HCT116 (cell line): Measurements from ENCODE around the gene PPIC. TPM values are rescaled to one million over a fixed set of nuclear protein-coding genes. Genes with fewer than 3 reads are reported as not detected.

Source experiments
- ATAC-seq: fragments of 200-7000 bp; cut with Tn5 transposase; 2 replicates; pipeline ENCODE4 v1.9.1; 2020; ENCODE audit warnings: mild to moderate bottlenecking, moderate library complexity
- BruUV-seq: library from RNA; stranded (reverse); fragments of 400-500 nt; replicated peaks from 2 replicates; lab custom pipeline; 2021; lab: Mats Ljungman, UMichigan
- CTCF ChIA-PET: fragments of 300-600 bp; sonication (Branson Sonifier 250); formaldehyde crosslinking; loops from one replicate; lab custom pipeline; 2021; ENCODE audit warnings: antibody characterized with exemption; lab: Charles Lee
- POLR2A ChIA-PET: fragments of 300-600, 350-600 bp; sonication (Branson Sonifier 250); formaldehyde crosslinking; loops from one replicate; lab custom pipeline; 2021; ENCODE audit warnings: antibody characterized with exemption; lab: Charles Lee
- RAD21 ChIA-PET, 2 experiments: fragments of 300-600 bp; sonication (Branson Sonifier 250); formaldehyde crosslinking; loops; one replicate each; lab custom pipeline; 2023; ENCODE audit warnings: low total read pairs in 2 of 2; ENCODE audit not compliant: uncharacterized antibody in 2 of 2, unreplicated experiment in 2 of 2, low non-redundant PET in 1 of 2; lab: Charles Lee
- DNase-seq: peaks from one replicate; pipeline ENCODE4 v3.0.0-alpha.2; 2010; ENCODE audit warnings: low read depth, low spot score
- H2AFZ ChIP-seq: fragments of 200-600 bp; shearing (Covaris generic), sonication (generic); 2 replicates; pipeline ENCODE4 v1.6.1; 2017; ENCODE audit warnings: low read depth, mixed run types, mixed read lengths, antibody characterized with exemption, low read length; ENCODE audit not compliant: poor library complexity, severe bottlenecking
- H3K27ac ChIP-seq: 2 replicates; pipeline ENCODE4 v1.5.1; 2012; ENCODE audit warnings: low read depth, low read length
- H3K27me3 ChIP-seq: fragments of 200-600 bp; sonication (generic); 2 replicates; pipeline ENCODE4 v1.6.1; 2016; ENCODE audit warnings: mixed run types, low read length, mixed read lengths; ENCODE audit not compliant: insufficient read depth
- H3K36me3 ChIP-seq, 2 experiments: fragments of 200-500 bp in 1 of 2; fragments of 200-600 bp in 1 of 2; sonication (Bioruptor generic) in 1 of 2; sonication (generic) in 1 of 2; 2 replicates each; pipeline versions ENCODE4 v1.5.1 to v1.6.1; 2014 to 2016; ENCODE audit warnings: low read length in 2 of 2, inconsistent platforms in 1 of 2, mixed read lengths in 1 of 2, mixed run types in 1 of 2; ENCODE audit not compliant: insufficient read depth in 2 of 2, control insufficient read depth in 1 of 2
- H3K4me1 ChIP-seq, 2 experiments: fragments of 200-600 bp in 1 of 2; sonication (generic) in 1 of 2; 2 replicates each; pipeline versions ENCODE4 v1.5.1 to v1.6.1; 2012 to 2017; ENCODE audit warnings: low read length in 2 of 2, inconsistent platforms in 1 of 2, mild to moderate bottlenecking in 1 of 2, mixed read lengths in 1 of 2, mixed run types in 1 of 2, moderate library complexity in 1 of 2; ENCODE audit not compliant: insufficient read depth in 2 of 2, control insufficient read depth in 1 of 2
- H3K4me2 ChIP-seq: fragments of 200-600 bp; sonication (generic); 2 replicates; pipeline ENCODE4 v1.6.1; 2017; ENCODE audit warnings: mixed run types, low read length, mixed read lengths
- H3K4me3 ChIP-seq, 2 experiments: fragments of 200-600 bp in 1 of 2; sonication (generic) in 1 of 2; replicated peaks in 1 of 2; 2 replicates each; pipeline ENCODE4 v1.5.1; 2011 to 2016; ENCODE audit warnings: low read length in 2 of 2, control low read depth in 1 of 2, low read depth in 1 of 2, mild to moderate bottlenecking in 1 of 2, mixed read lengths in 1 of 2, mixed run types in 1 of 2
- H3K79me2 ChIP-seq: fragments of 200-600 bp; sonication (generic); 2 replicates; pipeline ENCODE4 v1.6.1; 2017; ENCODE audit warnings: mild to moderate bottlenecking, mixed run types, low read length, moderate library complexity, mixed read lengths; ENCODE audit not compliant: insufficient read depth
- H3K9ac ChIP-seq: fragments of 200-600 bp; sonication (generic); 2 replicates; pipeline ENCODE4 v1.6.1; 2016; ENCODE audit warnings: low read length, mixed read lengths
- H3K9me2 ChIP-seq: fragments of 200-600 bp; sonication (generic), shearing (Covaris generic); 2 replicates; pipeline ENCODE4 v1.6.1; 2017; ENCODE audit warnings: mixed run types, mild to moderate bottlenecking, moderate library complexity; ENCODE audit not compliant: insufficient read depth
- H3K9me3 ChIP-seq, 2 experiments: fragments of 200-500 bp in 1 of 2; fragments of 200-600 bp in 1 of 2; sonication (Bioruptor generic) in 1 of 2; sonication (generic) in 1 of 2; 2 replicates each; pipeline ENCODE4 v1.6.1; 2014 to 2017; ENCODE audit warnings: low read length in 2 of 2, mixed read lengths in 2 of 2, inconsistent platforms in 1 of 2, low read depth in 1 of 2, mild to moderate bottlenecking in 1 of 2, mixed run types in 1 of 2, moderate library complexity in 1 of 2; ENCODE audit not compliant: control insufficient read depth in 1 of 2, insufficient read depth in 1 of 2
- H4K20me1 ChIP-seq: fragments of 200-600 bp; sonication (generic), shearing (Covaris generic); 2 replicates; pipeline ENCODE4 v1.6.1; 2017; ENCODE audit warnings: mixed run types, mild to moderate bottlenecking, moderate library complexity; ENCODE audit not compliant: insufficient read depth
- CBX3 ChIP-seq: IDR thresholded peaks from 2 replicates; pipeline ENCODE4 v1.6.1; 2012; ENCODE audit warnings: low read depth
- CEBPB ChIP-seq: IDR thresholded peaks from 2 replicates; pipeline ENCODE4 v1.6.1; 2012; ENCODE audit warnings: low read depth
- ELF1 ChIP-seq: IDR thresholded peaks from 2 replicates; pipeline ENCODE4 v1.6.1; 2012; ENCODE audit warnings: low read depth, borderline replicate concordance
- EZH2 ChIP-seq: fragments of 200-600 bp; sonication (generic); IDR thresholded peaks from 2 replicates; pipeline ENCODE4 v1.6.1; 2017; ENCODE audit warnings: antibody characterized with exemption, mixed run types
- FOSL1 ChIP-seq: IDR thresholded peaks from 2 replicates; pipeline ENCODE4 v1.6.1; 2012; ENCODE audit warnings: low read depth
- JUND ChIP-seq: IDR thresholded peaks from 2 replicates; pipeline ENCODE4 v1.6.1; 2012
- POLR2AphosphoS5 ChIP-seq: IDR thresholded peaks from 2 replicates; pipeline ENCODE4 v1.6.1; 2011; ENCODE audit warnings: mild to moderate bottlenecking, low read depth, low read length, moderate library complexity
- RAD21 ChIP-seq: IDR thresholded peaks from 2 replicates; pipeline ENCODE4 v1.6.1; 2012; ENCODE audit warnings: low read depth, mild to moderate bottlenecking
- SP1 ChIP-seq: IDR thresholded peaks from 2 replicates; pipeline ENCODE4 v1.6.1; 2012; ENCODE audit warnings: low read depth
- SRF ChIP-seq: IDR thresholded peaks from 2 replicates; pipeline ENCODE4 v1.6.1; 2012; ENCODE audit warnings: low read depth
- TCF7L2 ChIP-seq: IDR thresholded peaks from 2 replicates; pipeline ENCODE4 v1.7.0; 2011; ENCODE audit warnings: borderline replicate concordance, inconsistent platforms; ENCODE audit not compliant: insufficient read depth, insufficient read length; ENCODE audit errors: extremely low read depth
- YY1 ChIP-seq: IDR thresholded peaks from 2 replicates; pipeline ENCODE4 v1.6.1; 2011; ENCODE audit warnings: low read length, low read depth, moderate library complexity, mild to moderate bottlenecking; ENCODE audit not compliant: insufficient replicate concordance; ENCODE audit errors: extremely low read depth
- ZFX ChIP-seq: fragments of 450-650 bp; IDR thresholded peaks from 2 replicates; pipeline ENCODE4 v1.6.1; 2017
- intact Hi-C: fragments of 100-400 bp; cut with micrococcal nuclease; formaldehyde crosslinking; loops from 2 replicates; pipeline ENCODE4 v1.10.0; 2022
- total RNA-seq: library from RNA; stranded (reverse); gene quantifications from one replicate; pipeline ENCODE4 v1.2.1, GENCODE V29; 2021; ENCODE audit not compliant: unreplicated experiment
- TF ChIP-seq, protein P1 (sequence below): IDR thresholded peaks from 2 replicates; pipeline ENCODE4 v1.6.1; 2011; ENCODE audit warnings: mild to moderate bottlenecking, low read length, moderate library complexity; ENCODE audit not compliant: insufficient replicate concordance; ENCODE audit errors: extremely low read depth
- TF ChIP-seq, protein P2 (sequence below), 3 experiments: fragments of 200-600 bp in 1 of 3; sonication (generic) in 1 of 3; IDR thresholded peaks in 2 of 3; conservative IDR thresholded peaks in 1 of 3; 2 replicates each; pipeline ENCODE4 v1.5.1; 2012 to 2017; ENCODE audit warnings: low read depth in 2 of 3, low read length in 2 of 3, antibody characterized with exemption in 1 of 3, borderline replicate concordance in 1 of 3, control low read depth in 1 of 3, mild to moderate bottlenecking in 1 of 3, mixed read lengths in 1 of 3, mixed run types in 1 of 3, moderate library complexity in 1 of 3; ENCODE audit not compliant: insufficient read depth in 1 of 3

The PPIC gene
- total RNA-seq, 1 experiment from 2014 or later: 21.5 TPM

DNA sequence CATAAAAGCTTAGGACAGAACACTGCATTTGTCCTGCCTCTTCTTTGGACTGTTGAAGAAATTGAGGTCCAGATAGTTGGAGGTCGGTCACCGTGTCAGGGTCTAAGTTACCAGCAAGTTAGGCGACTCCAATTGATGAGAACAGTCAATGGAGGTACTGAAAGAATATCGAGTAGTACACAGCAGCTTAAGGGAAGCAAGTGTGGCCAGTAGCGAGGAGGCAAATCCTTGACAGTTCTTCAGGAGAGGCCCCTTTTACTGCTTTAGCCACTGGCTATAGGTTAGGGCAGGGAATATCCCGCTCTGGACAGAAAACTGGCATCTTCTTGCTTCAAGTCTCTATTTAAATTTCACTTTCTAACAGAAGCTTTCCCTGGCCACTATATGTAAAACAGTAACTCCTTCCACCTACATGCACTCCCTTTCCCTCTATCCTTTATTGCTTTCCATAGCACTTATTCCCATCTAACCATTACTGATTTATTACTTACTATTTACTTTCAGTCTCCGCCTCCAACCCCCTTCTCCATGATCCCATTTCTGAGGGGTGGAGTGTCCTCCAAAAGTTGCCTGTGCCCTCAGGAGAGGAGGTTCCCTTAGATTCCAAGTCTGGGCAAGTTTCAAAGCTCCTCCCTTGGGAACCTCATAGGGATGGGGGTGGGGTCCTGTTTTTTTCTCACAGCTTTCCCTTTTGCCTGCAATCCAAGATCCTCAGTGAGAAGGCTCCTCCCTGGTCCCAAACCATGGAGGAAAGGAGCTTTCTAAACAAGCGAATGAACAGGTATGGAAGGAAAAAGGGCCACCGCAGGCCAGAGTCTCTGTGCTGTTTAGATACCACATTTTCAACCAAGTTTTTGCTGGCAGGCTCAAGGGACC is 48.4 kb upstream of the PPIC start (continued):
- TF ChIP-seq, protein P1, sequence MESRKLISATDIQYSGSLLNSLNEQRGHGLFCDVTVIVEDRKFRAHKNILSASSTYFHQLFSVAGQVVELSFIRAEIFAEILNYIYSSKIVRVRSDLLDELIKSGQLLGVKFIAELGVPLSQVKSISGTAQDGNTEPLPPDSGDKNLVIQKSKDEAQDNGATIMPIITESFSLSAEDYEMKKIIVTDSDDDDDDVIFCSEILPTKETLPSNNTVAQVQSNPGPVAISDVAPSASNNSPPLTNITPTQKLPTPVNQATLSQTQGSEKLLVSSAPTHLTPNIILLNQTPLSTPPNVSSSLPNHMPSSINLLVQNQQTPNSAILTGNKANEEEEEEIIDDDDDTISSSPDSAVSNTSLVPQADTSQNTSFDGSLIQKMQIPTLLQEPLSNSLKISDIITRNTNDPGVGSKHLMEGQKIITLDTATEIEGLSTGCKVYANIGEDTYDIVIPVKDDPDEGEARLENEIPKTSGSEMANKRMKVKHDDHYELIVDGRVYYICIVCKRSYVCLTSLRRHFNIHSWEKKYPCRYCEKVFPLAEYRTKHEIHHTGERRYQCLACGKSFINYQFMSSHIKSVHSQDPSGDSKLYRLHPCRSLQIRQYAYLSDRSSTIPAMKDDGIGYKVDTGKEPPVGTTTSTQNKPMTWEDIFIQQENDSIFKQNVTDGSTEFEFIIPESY: no peak
- TF ChIP-seq ZFX (no peak), CBX3 (no peak), FOSL1 (no peak)
- TF ChIP-seq, protein P2, sequence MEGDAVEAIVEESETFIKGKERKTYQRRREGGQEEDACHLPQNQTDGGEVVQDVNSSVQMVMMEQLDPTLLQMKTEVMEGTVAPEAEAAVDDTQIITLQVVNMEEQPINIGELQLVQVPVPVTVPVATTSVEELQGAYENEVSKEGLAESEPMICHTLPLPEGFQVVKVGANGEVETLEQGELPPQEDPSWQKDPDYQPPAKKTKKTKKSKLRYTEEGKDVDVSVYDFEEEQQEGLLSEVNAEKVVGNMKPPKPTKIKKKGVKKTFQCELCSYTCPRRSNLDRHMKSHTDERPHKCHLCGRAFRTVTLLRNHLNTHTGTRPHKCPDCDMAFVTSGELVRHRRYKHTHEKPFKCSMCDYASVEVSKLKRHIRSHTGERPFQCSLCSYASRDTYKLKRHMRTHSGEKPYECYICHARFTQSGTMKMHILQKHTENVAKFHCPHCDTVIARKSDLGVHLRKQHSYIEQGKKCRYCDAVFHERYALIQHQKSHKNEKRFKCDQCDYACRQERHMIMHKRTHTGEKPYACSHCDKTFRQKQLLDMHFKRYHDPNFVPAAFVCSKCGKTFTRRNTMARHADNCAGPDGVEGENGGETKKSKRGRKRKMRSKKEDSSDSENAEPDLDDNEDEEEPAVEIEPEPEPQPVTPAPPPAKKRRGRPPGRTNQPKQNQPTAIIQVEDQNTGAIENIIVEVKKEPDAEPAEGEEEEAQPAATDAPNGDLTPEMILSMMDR (IDR thresholded peaks at IDR 0.05 in 2 of 3, conservative IDR thresholded peaks at IDR 0.05 in 1 of 3; ENCODE audit: borderline replicate concordance in 1 of 3, insufficient read depth in 1 of 3, low read depth in 2 of 3, low read length in 2 of 3): no peak

DNA sequence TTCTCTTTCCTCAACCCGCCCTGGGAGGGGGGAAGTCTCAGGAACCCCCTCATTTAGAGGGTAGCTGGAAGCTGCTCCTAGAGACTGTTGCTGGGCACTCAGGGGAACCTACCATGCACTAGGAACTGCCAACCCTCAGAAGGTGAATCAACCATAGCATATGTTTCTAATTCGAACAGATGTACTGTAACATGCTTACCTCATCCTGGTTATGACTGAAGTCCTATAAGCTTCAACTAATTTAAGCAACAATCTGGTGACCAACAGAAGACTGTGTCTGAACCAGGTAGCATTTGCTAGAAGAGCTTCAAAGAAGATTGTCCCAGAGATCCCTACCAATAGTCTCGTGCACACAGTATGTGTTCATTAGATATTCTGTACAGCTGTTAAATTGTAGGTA is 46.8 kb upstream of the PPIC start:
- Histone ChIP-seq H3K9me2 (no peaks in the 10 kb centered on the region), H3K9me3 (no peaks in the 10 kb centered on the region), H3K79me2 (no peaks in the 10 kb centered on the region), H3K27me3 (no peaks in the 10 kb centered on the region), H4K20me1 (no peaks in the 10 kb centered on the region), H3K4me3 (no peak overlapping the region), H3K9ac (no peak overlapping the region), H3K4me2 (no peak overlapping the region), H2AFZ (no peak overlapping the region), H3K27ac (no peak overlapping the region), H3K36me3 (no peaks in the 10 kb centered on the region), H3K4me1 (0 out of 4 replicates have a peak, but pooled peaks cover 0 to 3% of the 10 kb centered on the region in 2 experiments)
- ChIA-PET CTCF (no interaction called here), POLR2A (no interaction called here), RAD21 (no interaction called here)
- ATAC-seq: no peak
- intact Hi-C loops: no loop called here
- no peak for DNase-seq
- no TSS peak for BruUV-seq
- no peak for TF ChIP-seq YY1
- TF ChIP-seq EZH2: no peak
- no peak for TF ChIP-seq TCF7L2
- no peak for TF ChIP-seq CEBPB
- no peak for TF ChIP-seq SP1
- no peak for TF ChIP-seq ELF1
- TF ChIP-seq RAD21: no peak
- TF ChIP-seq, protein P1: no peak
- TF ChIP-seq, protein P2 (IDR thresholded peaks at IDR 0.05 in 2 of 3, conservative IDR thresholded peaks at IDR 0.05 in 1 of 3; ENCODE audit: borderline replicate concordance in 1 of 3, insufficient read depth in 1 of 3, low read depth in 2 of 3, low read length in 2 of 3): no peak
- no peak for TF ChIP-seq SRF
- no peak for TF ChIP-seq POLR2AphosphoS5
- no peak for TF ChIP-seq JUND
